Activated naive CD4-positive, alpha-beta T cell treated with anti-CD3 and anti-CD28 coated beads, Interleukin-2, amount 50 U/mL, for 24 hours (primary cell): ENCODE measurements around the gene MEIOC.
A peak's percentile ranks its signal among the peaks of the same experiment; 100 is the strongest.
"Not testable (repeated sequence)": the region's sequence is repeated elsewhere in the genome, so short reads cannot be mapped to it uniquely, and the experiment has no call there.

Experiments used
- H3K27ac Mint-ChIP-seq: one replicate; pipeline ENCODE4 v1.8.0; 2021; ENCODE audit warnings: mild to moderate bottlenecking, mixed read lengths
- H3K27me3 Mint-ChIP-seq: one replicate; pipeline ENCODE4 v1.8.0; 2021; ENCODE audit warnings: mixed read lengths
- H3K36me3 Mint-ChIP-seq: one replicate; pipeline ENCODE4 v1.8.0; 2021; ENCODE audit warnings: mixed read lengths
- H3K4me1 Mint-ChIP-seq: one replicate; pipeline ENCODE4 v1.8.0; 2021; ENCODE audit warnings: mixed read lengths
- H3K4me3 Mint-ChIP-seq: one replicate; pipeline ENCODE4 v1.8.0; 2021; ENCODE audit warnings: mild to moderate bottlenecking, mixed read lengths
- H3K9me3 Mint-ChIP-seq: one replicate; pipeline ENCODE4 v1.8.0; 2021; ENCODE audit warnings: mixed read lengths

Gene MEIOC

GRCh38 chr17:44673893-44674292, 17.6 kb downstream of the MEIOC start:
- Mint-ChIP-seq H3K4me3 (no peak overlapping the region), H3K27me3 (no peaks in the 10 kb centered on the region), H3K9me3 (no peaks in the 10 kb centered on the region), H3K36me3 (peaks cover 2% of the 10 kb centered on the region), H3K4me1 (no peaks in the 10 kb centered on the region), H3K27ac (no peak overlapping the region)

GRCh38 chr17:44677136-44677535, 20.9 kb downstream of the MEIOC start:
- no peaks in the 10 kb centered on the region for H3K4me1 Mint-ChIP-seq
- no peaks in the 10 kb centered on the region for H3K9me3 Mint-ChIP-seq
- H3K27me3 Mint-ChIP-seq: no peaks in the 10 kb centered on the region
- no peak overlapping the region for H3K27ac Mint-ChIP-seq
- peaks cover 3% of the 10 kb centered on the region for H3K36me3 Mint-ChIP-seq
- no peak overlapping the region for H3K4me3 Mint-ChIP-seq

- not testable (repeated sequence) for H3K27ac Mint-ChIP-seq, H3K4me3 Mint-ChIP-seq, H3K27me3 Mint-ChIP-seq, H3K9me3 Mint-ChIP-seq
- H3K4me1 Mint-ChIP-seq: peaks cover 25% of the 10 kb centered on the region
- peaks cover 16% of the 10 kb centered on the region for H3K36me3 Mint-ChIP-seq
These were observed 27.0 kb downstream of the MEIOC start for GRCh38 chr17:44683303-44683702.

- Mint-ChIP-seq H3K36me3 (peaks cover 12% of the 10 kb centered on the region), H3K27me3 (no peaks in the 10 kb centered on the region), H3K4me1 (peaks cover 50% of the 10 kb centered on the region), H3K27ac (no peak overlapping the region), H3K4me3 (no peak overlapping the region), H3K9me3 (no peaks in the 10 kb centered on the region)
These were observed 31.5 kb downstream of the MEIOC start for GRCh38 chr17:44687756-44688155.

- H3K36me3 Mint-ChIP-seq: peaks cover 12% of the 10 kb centered on the region
- H3K4me3 Mint-ChIP-seq: peak overlapping the region; percentile 99
- H3K27me3 Mint-ChIP-seq: no peaks in the 10 kb centered on the region
- no peaks in the 10 kb centered on the region for H3K9me3 Mint-ChIP-seq
- H3K27ac Mint-ChIP-seq: no peak overlapping the region
- H3K4me1 Mint-ChIP-seq: peaks cover 50% of the 10 kb centered on the region
These were observed 31.9 kb downstream of the MEIOC start for GRCh38 chr17:44688200-44688599.

GRCh38 chr17:44688675-44689476, 32.6 kb downstream of the MEIOC start:
- Mint-ChIP-seq H3K4me1 (peaks cover 46% of the 10 kb centered on the region), H3K4me3 (peak overlapping the region; percentile 99), H3K27me3 (no peaks in the 10 kb centered on the region), H3K36me3 (peaks cover 10% of the 10 kb centered on the region), H3K27ac (peak overlapping the region; percentile 98), H3K9me3 (no peaks in the 10 kb centered on the region)

GRCh38 chr17:44689477-44690217, 33.4 kb downstream of the MEIOC start, which contains the start of gene CCDC43:
Gene CCDC43, minus strand, starts transcription at chr17:44689776. Its CDS starts 23 bp downstream, at chr17:44689753.
- Mint-ChIP-seq H3K4me1 (peaks cover 46% of the 10 kb centered on the region), H3K36me3 (peaks cover 10% of the 10 kb centered on the region), H3K27ac (peak within 1 kb of the TSS; percentile 98), H3K4me3 (peak within 1 kb of the TSS; percentile 99), H3K9me3 (no peaks in the 10 kb centered on the region), H3K27me3 (no peaks in the 10 kb centered on the region)

GRCh38 chr17:44690746-44691306, 34.6 kb downstream of the MEIOC start:
- not testable (repeated sequence) for H3K9me3 Mint-ChIP-seq, H3K36me3 Mint-ChIP-seq, H3K27me3 Mint-ChIP-seq
- H3K27ac Mint-ChIP-seq: peak overlapping the region; percentile 46
- peaks cover 37% of the 10 kb centered on the region for H3K4me1 Mint-ChIP-seq
- peak overlapping the region; percentile 52 for H3K4me3 Mint-ChIP-seq

- no peaks in the 10 kb centered on the region for H3K27me3 Mint-ChIP-seq
- no peak overlapping the region for H3K27ac Mint-ChIP-seq
- H3K4me3 Mint-ChIP-seq: no peak overlapping the region
- no peaks in the 10 kb centered on the region for H3K9me3 Mint-ChIP-seq
- H3K36me3 Mint-ChIP-seq: no peaks in the 10 kb centered on the region
- peaks cover 22% of the 10 kb centered on the region for H3K4me1 Mint-ChIP-seq
These were observed 37.3 kb downstream of the MEIOC start for GRCh38 chr17:44693609-44694008.

GRCh38 chr17:44700288-44700687, 44.0 kb downstream of the MEIOC start:
- not testable (repeated sequence) for H3K9me3 Mint-ChIP-seq, H3K4me3 Mint-ChIP-seq, H3K36me3 Mint-ChIP-seq, H3K27me3 Mint-ChIP-seq, H3K27ac Mint-ChIP-seq, H3K4me1 Mint-ChIP-seq

GRCh38 chr17:44707755-44708400, 51.6 kb downstream of the MEIOC start:
- no peaks in the 10 kb centered on the region for H3K36me3 Mint-ChIP-seq
- peaks cover 4% of the 10 kb centered on the region for H3K4me1 Mint-ChIP-seq
- H3K27me3 Mint-ChIP-seq: no peaks in the 10 kb centered on the region
- H3K9me3 Mint-ChIP-seq: no peaks in the 10 kb centered on the region
- no peak overlapping the region for H3K27ac Mint-ChIP-seq
- H3K4me3 Mint-ChIP-seq: no peak overlapping the region

- no peak within 1 kb of the TSS for H3K27ac Mint-ChIP-seq
- no peaks in the 10 kb centered on the region for H3K9me3 Mint-ChIP-seq
- no peaks in the 10 kb centered on the region for H3K36me3 Mint-ChIP-seq
- no peaks in the 10 kb centered on the region for H3K27me3 Mint-ChIP-seq
- H3K4me3 Mint-ChIP-seq: no peak within 1 kb of the TSS
- peaks cover 4% of the 10 kb centered on the region for H3K4me1 Mint-ChIP-seq
These were observed 52.4 kb downstream of the MEIOC start, which contains the start of gene DBF4B for GRCh38 chr17:44708401-44709263. Gene DBF4B, plus strand, starts transcription at chr17:44708665. Its CDS starts 156 bp downstream, at chr17:44708821.

- Mint-ChIP-seq H3K27ac (no peak overlapping the region), H3K4me1 (no peaks in the 10 kb centered on the region), H3K36me3 (peaks cover 10% of the 10 kb centered on the region), H3K9me3 (no peaks in the 10 kb centered on the region), H3K4me3 (no peak overlapping the region), H3K27me3 (no peaks in the 10 kb centered on the region)
These were observed 63.2 kb downstream of the MEIOC start for GRCh38 chr17:44719444-44719843.

GRCh38 chr17:44722254-44722653, 66.0 kb downstream of the MEIOC start:
- H3K4me3 Mint-ChIP-seq: no peak overlapping the region
- H3K4me1 Mint-ChIP-seq: no peaks in the 10 kb centered on the region
- H3K27ac Mint-ChIP-seq: no peak overlapping the region
- H3K9me3 Mint-ChIP-seq: no peaks in the 10 kb centered on the region
- H3K27me3 Mint-ChIP-seq: no peaks in the 10 kb centered on the region
- H3K36me3 Mint-ChIP-seq: peaks cover 5% of the 10 kb centered on the region
